ENCODE measurements around the gene UVRAG.

UVRAG gene

GRCh38 chr11:76119032-76119431 lies 304.0 kb downstream of the UVRAG start:
- H3K36me3 ChIP-seq (replicated peaks; ENCODE audit: insufficient read depth, low read length) = no peaks in the 10 kb centered on the region
- no peaks in the 10 kb centered on the region for H3K79me2 ChIP-seq (ENCODE audit: low read length)
- no peak for DNase-seq
- H3K4me1 ChIP-seq (ENCODE audit: low read length) = peaks cover 24% of the 10 kb centered on the region
- H3K4me3 ChIP-seq (ENCODE audit: low read length) = no peak overlapping the region
- no peaks in the 10 kb centered on the region for H3K27me3 ChIP-seq (replicated peaks; ENCODE audit: insufficient read depth, low read length)
- H3K9me3 ChIP-seq (replicated peaks; ENCODE audit: insufficient read depth, low read length) = no peaks in the 10 kb centered on the region
- H2AFZ ChIP-seq (ENCODE audit: low read length) = no peak overlapping the region
- no peaks in the 10 kb centered on the region for H3K9me2 ChIP-seq (replicated peaks; ENCODE audit: insufficient read depth, low read length)
- no peak overlapping the region; the same call in 1 of the 2 replicates for H3K27ac ChIP-seq (ENCODE audit: low read length)
- no peak overlapping the region for H3K9ac ChIP-seq (ENCODE audit: low read length)
- no peaks in the 10 kb centered on the region for H3F3A ChIP-seq (ENCODE audit: insufficient read depth, low read length)
- no peak for TF ChIP-seq EZH2 (optimal IDR thresholded peaks at IDR 0.05; ENCODE audit: low read depth, low read length)
- no peak for TF ChIP-seq CTCF (IDR thresholded peaks at IDR 0.05; ENCODE audit: low read length)
- no peak for TF ChIP-seq EZH2phosphoT487 (IDR thresholded peaks at IDR 0.05; ENCODE audit: low read length)
- H4K20me1 ChIP-seq (ENCODE audit: insufficient read depth, low read length) = no peaks in the 10 kb centered on the region
- H3K4me2 ChIP-seq (ENCODE audit: low read depth, low read length) = 0 out of 2 replicates have a peak overlapping the region, but pooled peaks have one; percentile 30

- Histone ChIP-seq H3K9ac (ENCODE audit: low read length) (no peak overlapping the region), H3F3A (ENCODE audit: insufficient read depth, low read length) (peaks cover 4% of the 10 kb centered on the region; the same call in 1 of the 2 replicates), H3K27ac (ENCODE audit: low read length) (no peak overlapping the region), H3K79me2 (ENCODE audit: low read length) (no peaks in the 10 kb centered on the region), H2AFZ (ENCODE audit: low read length) (no peak overlapping the region), H3K9me3 (replicated peaks; ENCODE audit: insufficient read depth, low read length) (no peaks in the 10 kb centered on the region), H3K9me2 (replicated peaks; ENCODE audit: insufficient read depth, low read length) (no peaks in the 10 kb centered on the region), H3K4me2 (ENCODE audit: low read depth, low read length) (no peak overlapping the region), H3K4me3 (ENCODE audit: low read length) (no peak overlapping the region), H3K36me3 (replicated peaks; ENCODE audit: insufficient read depth, low read length) (no peaks in the 10 kb centered on the region), H3K4me1 (ENCODE audit: low read length) (peaks cover 31% of the 10 kb centered on the region), H4K20me1 (ENCODE audit: insufficient read depth, low read length) (no peaks in the 10 kb centered on the region), H3K27me3 (replicated peaks; ENCODE audit: insufficient read depth, low read length) (no peaks in the 10 kb centered on the region)
- TF ChIP-seq EZH2 (optimal IDR thresholded peaks at IDR 0.05; ENCODE audit: low read depth, low read length) (no peak), EZH2phosphoT487 (IDR thresholded peaks at IDR 0.05; ENCODE audit: low read length) (no peak), CTCF (IDR thresholded peaks at IDR 0.05; ENCODE audit: low read length) (no peak)
- no peak for DNase-seq
Measured at GRCh38 chr11:76119779-76120178, 304.8 kb downstream of the UVRAG start.

- Histone ChIP-seq H3K9me3 (replicated peaks; ENCODE audit: insufficient read depth, low read length) (no peaks in the 10 kb centered on the region), H3K4me2 (ENCODE audit: low read depth, low read length) (no peak overlapping the region), H3K36me3 (replicated peaks; ENCODE audit: insufficient read depth, low read length) (no peaks in the 10 kb centered on the region), H3K4me1 (ENCODE audit: low read length) (peaks cover 40% of the 10 kb centered on the region), H3K27ac (ENCODE audit: low read length) (no peak overlapping the region), H3K4me3 (ENCODE audit: low read length) (no peak overlapping the region), H2AFZ (ENCODE audit: low read length) (no peak overlapping the region), H4K20me1 (ENCODE audit: insufficient read depth, low read length) (no peaks in the 10 kb centered on the region), H3F3A (ENCODE audit: insufficient read depth, low read length) (peaks cover 13% of the 10 kb centered on the region), H3K79me2 (ENCODE audit: low read length) (no peaks in the 10 kb centered on the region), H3K9ac (ENCODE audit: low read length) (no peak overlapping the region), H3K9me2 (replicated peaks; ENCODE audit: insufficient read depth, low read length) (no peaks in the 10 kb centered on the region), H3K27me3 (replicated peaks; ENCODE audit: insufficient read depth, low read length) (no peaks in the 10 kb centered on the region)
- TF ChIP-seq EZH2 (optimal IDR thresholded peaks at IDR 0.05; ENCODE audit: low read depth, low read length) (no peak), CTCF (IDR thresholded peaks at IDR 0.05; ENCODE audit: low read length) (no peak), EZH2phosphoT487 (IDR thresholded peaks at IDR 0.05; ENCODE audit: low read length) (no peak)
- DNase-seq = no peak
Measured at GRCh38 chr11:76120513-76121101, 305.6 kb downstream of the UVRAG start.
